Common myeloid progenitor, CD34-positive (primary cell): ENCODE data around the gene TRHDE.

Experiments
- CTCF ChIA-PET: fragments of 350-600 bp; sonication (Branson Sonifier 250); formaldehyde crosslinking; loops from one replicate; lab custom pipeline; 2021; ENCODE audit warnings: antibody characterized with exemption; lab: Charles Lee
- POLR2A ChIA-PET: fragments of 350-600 bp; sonication (Branson Sonifier 250); formaldehyde crosslinking; loops from one replicate; lab custom pipeline; 2021; ENCODE audit warnings: antibody characterized with exemption; lab: Charles Lee
- DNase-seq, 3 donors: peaks; one replicate each; pipeline versions ENCODE4 v3.0.0 to v3.0.0-alpha.2; 2013
- H3K27ac ChIP-seq, 2 experiments: 1 replicate in 1 of 2; 2 replicates in 1 of 2; pipeline ENCODE4 v1.7.0; 2013; ENCODE audit warnings: inconsistent platforms in 2 of 2, low read length in 2 of 2, mild to moderate bottlenecking in 2 of 2, low read depth in 1 of 2, moderate library complexity in 1 of 2; ENCODE audit not compliant: severe bottlenecking in 2 of 2, insufficient read depth in 1 of 2, poor library complexity in 1 of 2
- H3K27me3 ChIP-seq, 5 experiments: replicated peaks in 2 of 5; 1 replicate in 3 of 5; 2 replicates in 2 of 5; pipeline versions ENCODE4 v1.6.1 to v1.7.0; 2013; ENCODE audit warnings: low read length in 4 of 5, mild to moderate bottlenecking in 2 of 5, moderate library complexity in 2 of 5, inconsistent platforms in 1 of 5; ENCODE audit not compliant: insufficient read depth in 5 of 5, control insufficient read depth in 4 of 5
- H3K36me3 ChIP-seq, 4 experiments: 1 replicate in 2 of 4; 2 replicates in 2 of 4; pipeline versions ENCODE4 v1.6.1 to v1.7.0; 2013; ENCODE audit warnings: low read length in 3 of 4, control low read depth in 1 of 4, mild to moderate bottlenecking in 1 of 4; ENCODE audit not compliant: control insufficient read depth in 4 of 4, insufficient read depth in 4 of 4
- H3K4me1 ChIP-seq, 4 experiments: 1 replicate in 3 of 4; 2 replicates in 1 of 4; pipeline versions ENCODE4 v1.6.1 to v1.7.1; 2013; ENCODE audit warnings: low read length in 3 of 4, mild to moderate bottlenecking in 3 of 4, control low read depth in 1 of 4, inconsistent platforms in 1 of 4, moderate library complexity in 1 of 4; ENCODE audit not compliant: control insufficient read depth in 4 of 4, insufficient read depth in 4 of 4; ENCODE audit errors: control extremely low read depth in 1 of 4
- H3K4me3 ChIP-seq, 7 experiments: 1 replicate in 4 of 7; 2 replicates in 3 of 7; pipeline versions ENCODE4 v1.5.1 to v1.7.0; 2013; ENCODE audit warnings: mild to moderate bottlenecking in 7 of 7, low read length in 6 of 7, moderate library complexity in 6 of 7, inconsistent platforms in 2 of 7, low read depth in 2 of 7, control low read depth in 1 of 7; ENCODE audit not compliant: insufficient read depth in 4 of 7, control insufficient read depth in 1 of 7; ENCODE audit errors: extremely low read depth in 1 of 7
- H3K9me3 ChIP-seq, 5 experiments: 1 replicate in 4 of 5; 2 replicates in 1 of 5; pipeline versions ENCODE4 v1.6.1 to v1.7.1; 2013; ENCODE audit warnings: low read length in 4 of 5, mild to moderate bottlenecking in 2 of 5, inconsistent platforms in 1 of 5, low read depth in 1 of 5, moderate library complexity in 1 of 5; ENCODE audit not compliant: control insufficient read depth in 4 of 5, insufficient read depth in 2 of 5; ENCODE audit errors: control extremely low read depth in 1 of 5
- WGBS: methylation state at CpG from one replicate; pipeline ENCODE4 v1.1.5; 2013; ENCODE audit not compliant: insufficient coverage; 5-methylcytosine and 5-hydroxymethylcytosine counted together

Gene TRHDE

GRCh38 chr12:72485017-72485701 lies 213.0 kb downstream of the TRHDE start:
- no peak for DNase-seq
- H3K27ac ChIP-seq = no peak overlapping the region
- 94% methylated on average over 3 of the region's 4 CpGs for WGBS
- ChIA-PET POLR2A (no interaction called here), CTCF (interaction anchor here (1.0 kb wide), 1 partner anchor 13 kb away, joined by 3 read pairs; no protein-coding TSS in a partner anchor)
- H3K27me3 ChIP-seq = no peaks in the 10 kb centered on the region
- peaks cover 0 to 5% (median 4%) of the 10 kb centered on the region in 5 experiments for H3K9me3 ChIP-seq
- H3K4me1 ChIP-seq = no peaks in the 10 kb centered on the region
- H3K4me3 ChIP-seq = no peak overlapping the region
- H3K36me3 ChIP-seq = no peaks in the 10 kb centered on the region

GRCh38 chr12:72491426-72491825 lies 219.3 kb downstream of the TRHDE start:
- WGBS = no CpG with 5 or more reads among the region's 4 CpGs
- peaks cover 0 to 5% (median 0%) of the 10 kb centered on the region in 5 experiments for H3K9me3 ChIP-seq
- H3K27ac ChIP-seq = no peak overlapping the region
- no peak for DNase-seq
- H3K36me3 ChIP-seq = no peaks in the 10 kb centered on the region
- H3K4me1 ChIP-seq = no peaks in the 10 kb centered on the region
- no peaks in the 10 kb centered on the region for H3K27me3 ChIP-seq
- POLR2A ChIA-PET = no interaction called here
- CTCF ChIA-PET = interaction anchor here (0.6 to 1.1 kb wide), 2 partner anchors 39 to 1673 kb away, joined by 3 read pairs; no protein-coding TSS in a partner anchor
- H3K4me3 ChIP-seq = no peak overlapping the region

- H3K9me3 ChIP-seq = no peaks in the 10 kb centered on the region
- no peaks in the 10 kb centered on the region for H3K4me1 ChIP-seq
- CTCF ChIA-PET = no interaction called here
- H3K27me3 ChIP-seq = no peaks in the 10 kb centered on the region
- H3K36me3 ChIP-seq = no peaks in the 10 kb centered on the region
- POLR2A ChIA-PET = interaction anchor here (0.6 kb wide), 1 partner anchor 47 kb away, joined by 3 read pairs; no protein-coding TSS in a partner anchor
- no peak overlapping the region for H3K27ac ChIP-seq
- DNase-seq = no peak
- WGBS = no CpG with 5 or more reads among the region's 1 CpG
- H3K4me3 ChIP-seq = no peak overlapping the region
Measured at GRCh38 chr12:72493407-72493806, 221.2 kb downstream of the TRHDE start.

GRCh38 chr12:72498354-72498753 lies 226.2 kb downstream of the TRHDE start:
- CTCF ChIA-PET = no interaction called here
- no peaks in the 10 kb centered on the region for H3K36me3 ChIP-seq
- no peaks in the 10 kb centered on the region for H3K4me1 ChIP-seq
- POLR2A ChIA-PET = no interaction called here
- no peaks in the 10 kb centered on the region for H3K27me3 ChIP-seq
- H3K9me3 ChIP-seq = no peaks in the 10 kb centered on the region
- no peak for DNase-seq
- no peak overlapping the region for H3K4me3 ChIP-seq
- no CpG with 5 or more reads among the region's 1 CpG for WGBS
- H3K27ac ChIP-seq = no peak overlapping the region

- Histone ChIP-seq H3K36me3 (no peaks in the 10 kb centered on the region), H3K9me3 (no peaks in the 10 kb centered on the region), H3K27me3 (no peaks in the 10 kb centered on the region), H3K4me1 (no peaks in the 10 kb centered on the region), H3K27ac (no peak overlapping the region), H3K4me3 (no peak overlapping the region)
- CTCF ChIA-PET = no interaction called here
- no peak for DNase-seq
- 95% methylated on average over 4 of the region's 5 CpGs for WGBS
- POLR2A ChIA-PET = no interaction called here
Measured at GRCh38 chr12:72499244-72499643, 227.1 kb downstream of the TRHDE start.

GRCh38 chr12:72502546-72502945 lies 230.4 kb downstream of the TRHDE start:
- H3K9me3 ChIP-seq = no peaks in the 10 kb centered on the region
- WGBS = no CpG with 5 or more reads among the region's 3 CpGs
- ChIA-PET CTCF (no interaction called here), POLR2A (no interaction called here)
- no peaks in the 10 kb centered on the region for H3K27me3 ChIP-seq
- H3K27ac ChIP-seq = no peak overlapping the region
- H3K36me3 ChIP-seq = no peaks in the 10 kb centered on the region
- H3K4me3 ChIP-seq = no peak overlapping the region
- no peak for DNase-seq
- H3K4me1 ChIP-seq = no peaks in the 10 kb centered on the region

- peaks cover 0 to 2% (median 0%) of the 10 kb centered on the region in 5 experiments for H3K9me3 ChIP-seq
- WGBS = no CpG with 5 or more reads among the region's 1 CpG
- no peak for DNase-seq
- H3K27ac ChIP-seq = no peak overlapping the region
- H3K36me3 ChIP-seq = no peaks in the 10 kb centered on the region
- H3K4me1 ChIP-seq = no peaks in the 10 kb centered on the region
- CTCF ChIA-PET = no interaction called here
- POLR2A ChIA-PET = no interaction called here
- no peaks in the 10 kb centered on the region for H3K27me3 ChIP-seq
- no peak overlapping the region for H3K4me3 ChIP-seq
Measured at GRCh38 chr12:72505227-72505626, 233.1 kb downstream of the TRHDE start.
